Loucy (cell line): ENCODE results near the gene MMP3.

Experiments used
- EZH2phosphoT487 ChIP-seq: fragments of 200-600 bp; IDR thresholded peaks from 2 replicates; pipeline ENCODE4 v1.6.1; 2018; ENCODE audit warnings: antibody characterized with exemption, mild to moderate bottlenecking, moderate library complexity, borderline replicate concordance
- TF ChIP-seq, protein P1 (sequence below): fragments of 200-600 bp; sonication (generic); conservative IDR thresholded peaks from 2 replicates; pipeline ENCODE4 v1.5.1; 2014; ENCODE audit warnings: mild to moderate bottlenecking, antibody characterized with exemption, low read length

DNA sequence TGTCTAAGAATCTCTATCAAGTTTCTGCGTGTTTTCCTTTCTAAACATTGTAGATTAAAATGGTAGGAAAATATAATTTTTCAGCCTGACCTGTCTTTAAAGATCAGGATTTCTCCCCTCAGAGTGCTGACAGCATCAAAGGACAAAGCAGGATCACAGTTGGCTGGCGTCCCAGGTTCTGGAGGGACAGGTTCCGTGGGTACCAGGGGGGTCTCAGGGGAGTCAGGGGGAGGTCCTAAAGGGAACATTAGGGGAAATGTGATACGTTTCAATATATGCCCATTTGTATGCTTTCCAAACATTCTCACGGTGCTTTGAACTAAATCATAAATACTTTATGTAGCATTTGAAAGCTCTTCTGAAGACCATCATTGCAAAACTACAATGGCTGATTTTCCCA is 3.4 kb downstream of the MMP3 start:
- TF ChIP-seq, protein P1, sequence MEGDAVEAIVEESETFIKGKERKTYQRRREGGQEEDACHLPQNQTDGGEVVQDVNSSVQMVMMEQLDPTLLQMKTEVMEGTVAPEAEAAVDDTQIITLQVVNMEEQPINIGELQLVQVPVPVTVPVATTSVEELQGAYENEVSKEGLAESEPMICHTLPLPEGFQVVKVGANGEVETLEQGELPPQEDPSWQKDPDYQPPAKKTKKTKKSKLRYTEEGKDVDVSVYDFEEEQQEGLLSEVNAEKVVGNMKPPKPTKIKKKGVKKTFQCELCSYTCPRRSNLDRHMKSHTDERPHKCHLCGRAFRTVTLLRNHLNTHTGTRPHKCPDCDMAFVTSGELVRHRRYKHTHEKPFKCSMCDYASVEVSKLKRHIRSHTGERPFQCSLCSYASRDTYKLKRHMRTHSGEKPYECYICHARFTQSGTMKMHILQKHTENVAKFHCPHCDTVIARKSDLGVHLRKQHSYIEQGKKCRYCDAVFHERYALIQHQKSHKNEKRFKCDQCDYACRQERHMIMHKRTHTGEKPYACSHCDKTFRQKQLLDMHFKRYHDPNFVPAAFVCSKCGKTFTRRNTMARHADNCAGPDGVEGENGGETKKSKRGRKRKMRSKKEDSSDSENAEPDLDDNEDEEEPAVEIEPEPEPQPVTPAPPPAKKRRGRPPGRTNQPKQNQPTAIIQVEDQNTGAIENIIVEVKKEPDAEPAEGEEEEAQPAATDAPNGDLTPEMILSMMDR = no peak
- TF ChIP-seq EZH2phosphoT487 = no peak
